Heart right ventricle (tissue), 16 donors: ENCODE results near the gene KNSTRN. TPM values are rescaled to one million over a fixed set of nuclear protein-coding genes. Genes with fewer than 3 reads are reported as not detected.

Source experiments
- ATAC-seq, 8 donors: fragments of 200-7000 bp; cut with Tn5 transposase; one replicate each; pipeline ENCODE4 v1.9.1; 2020; ENCODE audit warnings: mild to moderate bottlenecking in 8 of 8, moderate library complexity in 8 of 8, moderate number of reproducible peaks in 1 of 8
- DNase-seq, 2 donors: peaks; one replicate each; pipeline ENCODE4 v3.0.0-alpha.2; 2020
- H3K27ac ChIP-seq, 10 donors: fragments of 200-600 bp; sonication (generic) in 2 of 10; one replicate each; pipeline versions ENCODE4 v1.5.0 to v1.8.0; 2020 to 2022; ENCODE audit warnings: mild to moderate bottlenecking in 3 of 10
- H3K27me3 ChIP-seq, 7 donors: fragments of 200-600 bp; one replicate each; pipeline ENCODE4 v1.8.0; 2021 to 2022; ENCODE audit warnings: mild to moderate bottlenecking in 2 of 7
- H3K36me3 ChIP-seq, 9 donors: fragments of 200-600 bp; sonication (generic) in 1 of 9; one replicate each; pipeline versions ENCODE4 v1.5.0 to v1.8.0; 2020 to 2022; ENCODE audit warnings: mild to moderate bottlenecking in 2 of 9
- H3K4me1 ChIP-seq, 9 donors: fragments of 200-600 bp; sonication (generic) in 1 of 9; one replicate each; pipeline versions ENCODE4 v1.5.0 to v1.8.0; 2020 to 2022; ENCODE audit warnings: mild to moderate bottlenecking in 4 of 9
- H3K4me3 ChIP-seq, 10 donors: fragments of 200-600 bp; sonication (generic) in 2 of 10; one replicate each; pipeline versions ENCODE4 v1.5.0 to v1.8.0; 2020 to 2022; ENCODE audit warnings: mild to moderate bottlenecking in 7 of 10, moderate library complexity in 2 of 10
- H3K9me3 ChIP-seq, 11 donors: fragments of 200-600 bp in 10 of 11; sonication (generic) in 2 of 11; one replicate each; pipeline versions ENCODE4 v1.5.0 to v1.8.0; 2013 to 2022; ENCODE audit warnings: mild to moderate bottlenecking in 2 of 11, control low read depth in 1 of 11, moderate library complexity in 1 of 11
- WGBS, 2 donors: extraction: QIAGEN DNeasy Blood & Tissue Kit; methylation state at CpG; one replicate each; pipeline ENCODE4 v1.1.7; 2013; ENCODE audit warnings: inconsistent platforms in 1 of 2; 5-methylcytosine and 5-hydroxymethylcytosine counted together
- intact Hi-C, 10 donors: fragments of 100-400 bp; cut with DNase I; formaldehyde crosslinking; loops; one replicate each; pipeline versions ENCODE4 v1.11.1 to v1.14.2; 2022
- polyA plus RNA-seq, 2 donors: library from polyadenylated mRNA; stranded (reverse); fragments of 200-250 nt; gene quantifications; one replicate each; pipeline ENCODE4 v1.2.3, GENCODE V29; 2013
- total RNA-seq, 10 donors: library from RNA; stranded (reverse); fragmentation: NEBNext Ultra II Directional in 3 of 10; extraction: Animal tissue kit (Norgen Biotek cat#: 25700) in 3 of 10; gene quantifications; one replicate each; pipeline versions ENCODE4 v1.2.1 to v1.2.4, GENCODE V29; 2021 to 2023
- TF ChIP-seq, protein P1 (sequence below), 9 donors: fragments of 200-600 bp; sonication (generic) in 2 of 9; IDR thresholded peaks; one replicate each; pipeline versions ENCODE4 v1.5.0 to v1.8.0; 2021 to 2022; ENCODE audit warnings: antibody characterized with exemption in 9 of 9, mild to moderate bottlenecking in 5 of 9, moderate library complexity in 1 of 9
- donor health status: Arrhythmogenic right ventricular cardiomyopathy.
- donor health status: ischemic (EF 13 %, LVEDD 7.1; RV severe dilation, severe dysfunction).
- donor health status: healthy with polysubstance abuse.
- donor health status: DM: no; HTN: yes; CAD: no.
- donor health status: DM: no; HTN: no; CAD: no.
- donor health status: ischemic (EF 25% LVEDD 6.9; RV normal size, moderate dysfunction).
- donor health status: ischemic (EF 25% LVEDD 5.7; RV mildly dilated, moderate dysfunction).
- donor health status: healthy.
- donor health status: DM: yes; HTN: yes; CAD: no.
- donor health status: Ischemic cardiomyopathy.
- donor health status: ischemic (EF 35%, LVEDD 5.7; RV mildly dilated, moderate dysfunction).
- donor health status: nonischemic (EF 11% LVEDD 7.7; RV severe dilation, severe dysfunction).
- donor health status: DM: yes; HTN: yes; CAD: no.
- donor health status: PGD.
- donor health status: ischemic (EF 29% LVEDD 5.4; RV normal size, mild dysfunction).
- donor health status: nonischemic (EF 23%, LVEDD 6.1; RV moderate dilation, normal function).

KNSTRN gene
- total and polyA plus RNA-seq, 12 donors = 5.3 to 16.0 (median 8.3) TPM

- no peak for DNase-seq
- Histone ChIP-seq H3K4me3 (no peak overlapping the region), H3K27me3 (no peaks in the 10 kb centered on the region), H3K36me3 (peaks cover 0 to 78% (median 19%) of the 10 kb centered on the region in 9 donors), H3K27ac (peak overlapping the region in 1 of 10 donors; percentile 51), H3K9me3 (no peaks in the 10 kb centered on the region), H3K4me1 (peaks cover 0 to 17% (median 0%) of the 10 kb centered on the region in 9 donors)
- no peak for ATAC-seq
- WGBS, 2 donors = 98 to 99% methylated on average over 2 of the region's 2 CpGs
- intact Hi-C loops = loop anchor here in 1 of 10 donors (10.0 kb wide), 1 partner anchor 175 kb away; no protein-coding TSS in a partner anchor
- TF ChIP-seq, protein P1, sequence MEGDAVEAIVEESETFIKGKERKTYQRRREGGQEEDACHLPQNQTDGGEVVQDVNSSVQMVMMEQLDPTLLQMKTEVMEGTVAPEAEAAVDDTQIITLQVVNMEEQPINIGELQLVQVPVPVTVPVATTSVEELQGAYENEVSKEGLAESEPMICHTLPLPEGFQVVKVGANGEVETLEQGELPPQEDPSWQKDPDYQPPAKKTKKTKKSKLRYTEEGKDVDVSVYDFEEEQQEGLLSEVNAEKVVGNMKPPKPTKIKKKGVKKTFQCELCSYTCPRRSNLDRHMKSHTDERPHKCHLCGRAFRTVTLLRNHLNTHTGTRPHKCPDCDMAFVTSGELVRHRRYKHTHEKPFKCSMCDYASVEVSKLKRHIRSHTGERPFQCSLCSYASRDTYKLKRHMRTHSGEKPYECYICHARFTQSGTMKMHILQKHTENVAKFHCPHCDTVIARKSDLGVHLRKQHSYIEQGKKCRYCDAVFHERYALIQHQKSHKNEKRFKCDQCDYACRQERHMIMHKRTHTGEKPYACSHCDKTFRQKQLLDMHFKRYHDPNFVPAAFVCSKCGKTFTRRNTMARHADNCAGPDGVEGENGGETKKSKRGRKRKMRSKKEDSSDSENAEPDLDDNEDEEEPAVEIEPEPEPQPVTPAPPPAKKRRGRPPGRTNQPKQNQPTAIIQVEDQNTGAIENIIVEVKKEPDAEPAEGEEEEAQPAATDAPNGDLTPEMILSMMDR (IDR thresholded peaks at IDR 0.05) = no peak
These were observed 7.5 kb downstream of the KNSTRN start for GRCh38 chr15:40389824-40390595.

GRCh38 chr15:40392986-40393948 is 10.7 kb downstream of the KNSTRN start:
- DNase-seq (no peak), ATAC-seq (no peak)
- Histone ChIP-seq H3K9me3 (no peaks in the 10 kb centered on the region), H3K27me3 (no peaks in the 10 kb centered on the region), H3K4me1 (peaks cover 0 to 33% (median 0%) of the 10 kb centered on the region in 9 donors), H3K27ac (no peak overlapping the region), H3K4me3 (no peak overlapping the region), H3K36me3 (peaks cover 0 to 57% (median 19%) of the 10 kb centered on the region in 9 donors)
- TF ChIP-seq, protein P1 (IDR thresholded peaks at IDR 0.05) = no peak
- intact Hi-C loops = loop anchor here in 1 of 10 donors (10.0 kb wide), 1 partner anchor 178 kb away; no protein-coding TSS in a partner anchor
- 96 to 97% methylated on average over 4 of the region's 4 CpGs for WGBS, 2 donors

GRCh38 chr15:40397688-40398412 is 15.3 kb downstream of the KNSTRN start:
- intact Hi-C loops = loop anchor here in 1 of 10 donors (10.0 kb wide), 1 partner anchor 183 kb away; no protein-coding TSS in a partner anchor
- Histone ChIP-seq H3K36me3 (peaks cover 0 to 17% (median 10%) of the 10 kb centered on the region in 9 donors), H3K27ac (peak overlapping the region in 3 of 10 donors; percentile 1 to 50 (median 37)), H3K27me3 (no peaks in the 10 kb centered on the region), H3K4me3 (no peak overlapping the region), H3K4me1 (peaks cover 0 to 28% (median 0%) of the 10 kb centered on the region in 9 donors), H3K9me3 (no peaks in the 10 kb centered on the region)
- DNase-seq = no peak
- TF ChIP-seq, protein P1 (IDR thresholded peaks at IDR 0.05) = no peak
- 76 to 84% methylated on average over 8 of the region's 8 CpGs for WGBS, 2 donors
- peak in 3 of 8 donors; percentile 45 to 58 (median 53) for ATAC-seq
